ENCODE data around the gene ADGRV1.
A peak's percentile ranks its signal among the peaks of the same experiment; 100 is the strongest.

ADGRV1 gene

DNA sequence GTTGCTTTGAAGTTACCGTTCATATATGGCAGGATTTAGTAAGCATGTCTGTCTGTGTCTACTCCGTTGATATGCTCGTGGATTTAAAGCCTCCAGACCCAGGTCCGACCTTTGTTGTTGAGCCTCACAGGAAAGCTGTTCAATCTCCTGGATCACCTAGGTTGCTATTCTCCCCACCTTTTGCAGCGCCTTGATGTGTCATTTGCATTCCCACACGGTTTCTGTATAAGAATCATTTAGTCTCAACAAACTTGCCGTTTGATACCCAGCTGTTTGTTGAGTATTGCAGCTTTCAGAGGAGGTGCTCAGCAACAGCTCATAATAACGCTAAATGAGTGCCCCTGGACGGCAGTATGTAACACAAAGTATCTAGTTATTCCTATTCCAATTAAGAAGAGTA lies 1.2 kb upstream of the ADGRV1 start:
- peaks cover 28% of the 10 kb centered on the region for H3K4me1 ChIP-seq (ENCODE audit: control insufficient read depth, insufficient read depth, low read length)
- no peak overlapping the region for H3K4me3 ChIP-seq (ENCODE audit: low read depth, low read length)
- no peaks in the 10 kb centered on the region for H3K36me3 ChIP-seq (ENCODE audit: control insufficient read depth in 2 of 2, insufficient read depth in 1 of 2, low read length in 2 of 2)
- TF ChIP-seq ZBTB17 (tag by site-specific recombination; IDR thresholded peaks at IDR 0.05) (no peak), ZNF561 (tag by site-specific recombination; IDR thresholded peaks at IDR 0.05; ENCODE audit: borderline replicate concordance) (0 out of 2 replicates have a peak, but pooled peaks have one; percentile 20)
- CTCF ChIA-PET: interaction anchor here (1.5 kb wide), 1 partner anchor 47 kb away, joined by 11 read pairs; no protein-coding TSS in a partner anchor
- H3K9me3 ChIP-seq (ENCODE audit: control insufficient read depth, insufficient read depth, low read depth, low read length): no peaks in the 10 kb centered on the region
- POLR2A ChIA-PET: interaction anchor here (0.9 to 3.9 kb wide), 3 partner anchors 10 to 148 kb away, joined by 3 to 27 read pairs (median 3); partner anchors contain the start of genes CETN3 and LYSMD3
- H3K27ac ChIP-seq (ENCODE audit: extremely low read depth, low read depth, low read length): no peak overlapping the region

DNA sequence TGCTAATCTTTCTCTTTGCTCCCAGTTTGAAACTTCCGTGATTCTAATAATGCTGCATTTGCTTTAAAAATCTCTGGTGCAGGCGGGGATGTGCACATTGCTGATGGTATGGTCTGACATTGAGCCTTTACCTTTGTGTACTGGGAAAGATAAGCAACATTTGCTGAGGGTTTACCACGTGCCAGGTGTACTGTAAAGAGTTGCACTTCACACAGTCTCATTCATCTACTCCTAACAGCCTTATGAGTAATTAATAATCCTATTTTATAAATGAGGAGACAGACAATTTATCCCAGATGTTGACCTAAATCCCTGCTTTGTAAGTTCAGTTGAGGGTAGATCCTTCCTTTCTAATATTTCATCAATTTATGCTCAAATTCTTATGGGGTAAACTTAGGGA lies 726 bp upstream of the ADGRV1 start:
- H3K36me3 ChIP-seq (ENCODE audit: control insufficient read depth in 2 of 2, insufficient read depth in 1 of 2, low read length in 2 of 2): no peaks in the 10 kb centered on the region
- H3K9me3 ChIP-seq (ENCODE audit: control insufficient read depth, insufficient read depth, low read depth, low read length): no peaks in the 10 kb centered on the region
- ChIA-PET POLR2A (interaction anchor here (0.9 to 3.9 kb wide), 3 partner anchors 10 to 148 kb away, joined by 3 to 27 read pairs (median 3); partner anchors contain the start of genes CETN3 and LYSMD3), CTCF (interaction anchor here (0.7 to 1.5 kb wide), 2 partner anchors 32 to 46 kb away, joined by 4 to 11 read pairs; no protein-coding TSS in a partner anchor)
- TF ChIP-seq ZBTB7A (tag by site-specific recombination; IDR thresholded peaks at IDR 0.05; ENCODE audit: low read depth) (no peak), ZNF354C (tag by site-specific recombination; IDR thresholded peaks at IDR 0.05; ENCODE audit: borderline replicate concordance, low read depth) (no peak), ZSCAN30 (tag by site-specific recombination; IDR thresholded peaks at IDR 0.05) (no peak), ZNF132 (tag by site-specific recombination; IDR thresholded peaks at IDR 0.05; ENCODE audit: borderline replicate concordance) (no peak), KLF10 (tag by site-specific recombination; IDR thresholded peaks at IDR 0.05) (no peak), SCRT2 (tag by site-specific recombination; IDR thresholded peaks at IDR 0.05) (no peak)
- TF ChIP-seq, protein P1, sequence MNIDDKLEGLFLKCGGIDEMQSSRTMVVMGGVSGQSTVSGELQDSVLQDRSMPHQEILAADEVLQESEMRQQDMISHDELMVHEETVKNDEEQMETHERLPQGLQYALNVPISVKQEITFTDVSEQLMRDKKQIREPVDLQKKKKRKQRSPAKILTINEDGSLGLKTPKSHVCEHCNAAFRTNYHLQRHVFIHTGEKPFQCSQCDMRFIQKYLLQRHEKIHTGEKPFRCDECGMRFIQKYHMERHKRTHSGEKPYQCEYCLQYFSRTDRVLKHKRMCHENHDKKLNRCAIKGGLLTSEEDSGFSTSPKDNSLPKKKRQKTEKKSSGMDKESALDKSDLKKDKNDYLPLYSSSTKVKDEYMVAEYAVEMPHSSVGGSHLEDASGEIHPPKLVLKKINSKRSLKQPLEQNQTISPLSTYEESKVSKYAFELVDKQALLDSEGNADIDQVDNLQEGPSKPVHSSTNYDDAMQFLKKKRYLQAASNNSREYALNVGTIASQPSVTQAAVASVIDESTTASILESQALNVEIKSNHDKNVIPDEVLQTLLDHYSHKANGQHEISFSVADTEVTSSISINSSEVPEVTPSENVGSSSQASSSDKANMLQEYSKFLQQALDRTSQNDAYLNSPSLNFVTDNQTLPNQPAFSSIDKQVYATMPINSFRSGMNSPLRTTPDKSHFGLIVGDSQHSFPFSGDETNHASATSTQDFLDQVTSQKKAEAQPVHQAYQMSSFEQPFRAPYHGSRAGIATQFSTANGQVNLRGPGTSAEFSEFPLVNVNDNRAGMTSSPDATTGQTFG (tag by site-specific recombination; IDR thresholded peaks at IDR 0.05; ENCODE audit: borderline replicate concordance): no peak
- peaks cover 32% of the 10 kb centered on the region for H3K4me1 ChIP-seq (ENCODE audit: control insufficient read depth, insufficient read depth, low read length)
- H3K27ac ChIP-seq (ENCODE audit: extremely low read depth, low read depth, low read length): peak overlapping the region; percentile 92
- H3K4me3 ChIP-seq (ENCODE audit: low read depth, low read length): peak overlapping the region; percentile 57

DNA sequence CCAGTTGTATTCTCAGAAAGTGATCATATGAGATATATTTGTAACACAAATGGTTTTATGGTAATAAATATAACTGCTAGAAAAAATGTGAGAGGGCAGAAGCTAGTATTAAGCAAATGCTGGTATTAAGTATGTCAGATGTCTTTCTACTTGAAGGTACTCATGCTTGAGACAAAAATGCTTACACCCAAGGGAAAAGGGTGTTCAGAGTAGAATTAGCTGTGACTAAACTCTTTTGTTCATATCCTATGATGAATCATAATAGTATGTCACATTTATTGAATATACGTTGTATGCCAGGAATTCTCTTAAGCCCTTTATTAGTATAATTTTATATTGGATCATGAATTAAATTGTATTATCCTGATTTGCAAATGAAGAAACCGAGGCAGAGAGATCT lies 2.2 kb downstream of the ADGRV1 start:
- CTCF ChIA-PET: interaction anchor here (0.9 to 1.1 kb wide), 2 partner anchors 11 to 13 kb away, joined by 3 to 5 read pairs; no protein-coding TSS in a partner anchor
- H3K27ac ChIP-seq (ENCODE audit: extremely low read depth, low read depth, low read length): no peak overlapping the region
- no peaks in the 10 kb centered on the region for H3K36me3 ChIP-seq (ENCODE audit: control insufficient read depth in 2 of 2, insufficient read depth in 1 of 2, low read length in 2 of 2)
- no peak overlapping the region for H3K4me3 ChIP-seq (ENCODE audit: low read depth, low read length)
- POLR2A ChIA-PET: interaction anchor here (0.5 to 3.9 kb wide), 2 partner anchors 13 to 151 kb away, joined by 3 to 27 read pairs; partner anchors contain the start of gene CETN3
- H3K9me3 ChIP-seq (ENCODE audit: control insufficient read depth, insufficient read depth, low read depth, low read length): no peaks in the 10 kb centered on the region
- peaks cover 36% of the 10 kb centered on the region for H3K4me1 ChIP-seq (ENCODE audit: control insufficient read depth, insufficient read depth, low read length)
- TF ChIP-seq ZNF391 (tag by site-specific recombination; IDR thresholded peaks at IDR 0.05; ENCODE audit: borderline replicate concordance, low read depth): no peak
- TF ChIP-seq, protein P2, sequence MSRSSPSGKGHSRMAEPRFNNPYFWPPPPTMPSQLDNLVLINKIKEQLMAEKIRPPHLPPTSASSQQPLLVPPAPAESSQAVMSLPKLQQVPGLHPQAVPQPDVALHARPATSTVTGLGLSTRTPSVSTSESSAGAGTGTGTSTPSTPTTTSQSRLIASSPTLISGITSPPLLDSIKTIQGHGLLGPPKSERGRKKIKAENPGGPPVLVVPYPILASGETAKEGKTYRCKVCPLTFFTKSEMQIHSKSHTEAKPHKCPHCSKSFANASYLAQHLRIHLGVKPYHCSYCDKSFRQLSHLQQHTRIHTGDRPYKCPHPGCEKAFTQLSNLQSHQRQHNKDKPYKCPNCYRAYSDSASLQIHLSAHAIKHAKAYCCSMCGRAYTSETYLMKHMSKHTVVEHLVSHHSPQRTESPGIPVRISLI (tag by site-specific recombination; IDR thresholded peaks at IDR 0.05): no peak
- TF ChIP-seq HOXA7 (CRISPR knock-in tag; IDR thresholded peaks at IDR 0.05; ENCODE audit: borderline replicate concordance): no peak
- no peak for TF ChIP-seq ZNF324 (tag by site-specific recombination; IDR thresholded peaks at IDR 0.05)
- no peak for TF ChIP-seq ZNF664 (tag by site-specific recombination; IDR thresholded peaks at IDR 0.05)
- no peak for TF ChIP-seq IKZF3 (tag by site-specific recombination; IDR thresholded peaks at IDR 0.05)
- TF ChIP-seq ZNF658 (tag by site-specific recombination; IDR thresholded peaks at IDR 0.05): no peak
- TF ChIP-seq, protein P3, sequence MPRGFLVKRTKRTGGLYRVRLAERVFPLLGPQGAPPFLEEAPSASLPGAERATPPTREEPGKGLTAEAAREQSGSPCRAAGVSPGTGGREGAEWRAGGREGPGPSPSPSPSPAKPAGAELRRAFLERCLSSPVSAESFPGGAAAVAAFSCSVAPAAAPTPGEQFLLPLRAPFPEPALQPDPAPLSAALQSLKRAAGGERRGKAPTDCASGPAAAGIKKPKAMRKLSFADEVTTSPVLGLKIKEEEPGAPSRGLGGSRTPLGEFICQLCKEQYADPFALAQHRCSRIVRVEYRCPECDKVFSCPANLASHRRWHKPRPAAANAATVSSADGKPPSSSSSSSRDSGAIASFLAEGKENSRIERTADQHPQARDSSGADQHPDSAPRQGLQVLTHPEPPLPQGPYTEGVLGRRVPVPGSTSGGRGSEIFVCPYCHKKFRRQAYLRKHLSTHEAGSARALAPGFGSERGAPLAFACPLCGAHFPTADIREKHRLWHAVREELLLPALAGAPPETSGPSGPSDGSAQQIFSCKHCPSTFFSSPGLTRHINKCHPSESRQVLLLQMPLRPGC (tag by site-specific recombination; IDR thresholded peaks at IDR 0.05): no peak
- no peak for TF ChIP-seq ZNF394 (tag by site-specific recombination; IDR thresholded peaks at IDR 0.05; ENCODE audit: borderline replicate concordance)
- TF ChIP-seq ZIC2 (tag by site-specific recombination; IDR thresholded peaks at IDR 0.05): no peak
- no peak for TF ChIP-seq ZNF571 (tag by site-specific recombination; IDR thresholded peaks at IDR 0.05)
- TF ChIP-seq, protein P4, sequence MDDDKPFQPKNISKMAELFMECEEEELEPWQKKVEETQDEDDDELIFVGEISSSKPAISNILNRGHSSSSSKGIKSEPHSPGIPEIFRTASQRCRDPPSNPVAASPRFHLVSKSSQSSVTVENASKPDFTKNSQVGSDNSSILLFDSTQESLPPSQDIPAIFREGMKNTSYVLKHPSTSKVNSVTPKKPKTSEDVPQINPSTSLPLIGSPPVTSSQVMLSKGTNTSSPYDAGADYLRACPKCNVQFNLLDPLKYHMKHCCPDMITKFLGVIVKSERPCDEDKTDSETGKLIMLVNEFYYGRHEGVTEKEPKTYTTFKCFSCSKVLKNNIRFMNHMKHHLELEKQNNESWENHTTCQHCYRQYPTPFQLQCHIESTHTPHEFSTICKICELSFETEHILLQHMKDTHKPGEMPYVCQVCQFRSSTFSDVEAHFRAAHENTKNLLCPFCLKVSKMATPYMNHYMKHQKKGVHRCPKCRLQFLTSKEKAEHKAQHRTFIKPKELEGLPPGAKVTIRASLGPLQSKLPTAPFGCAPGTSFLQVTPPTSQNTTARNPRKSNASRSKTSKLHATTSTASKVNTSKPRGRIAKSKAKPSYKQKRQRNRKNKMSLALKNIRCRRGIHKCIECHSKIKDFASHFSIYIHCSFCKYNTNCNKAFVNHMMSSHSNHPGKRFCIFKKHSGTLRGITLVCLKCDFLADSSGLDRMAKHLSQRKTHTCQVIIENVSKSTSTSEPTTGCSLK (tag by site-specific recombination; IDR thresholded peaks at IDR 0.05): no peak
- TF ChIP-seq ZNF792 (tag by site-specific recombination; IDR thresholded peaks at IDR 0.05): no peak
- TF ChIP-seq BCL11A (tag by site-specific recombination; IDR thresholded peaks at IDR 0.05; ENCODE audit: low read depth): no peak
- no peak for TF ChIP-seq ZNF423 (tag by site-specific recombination; IDR thresholded peaks at IDR 0.05)
